ENCODE results near the gene EPB41.
"Not testable (repeated sequence)": the region's sequence is repeated elsewhere in the genome, so short reads cannot be mapped to it uniquely, and the experiment has no call there.

Gene EPB41

GRCh38 chr1:28927266-28927647, 12.9 kb downstream of the EPB41 start:
- DNase-seq (ENCODE audit: low read depth), result no peak

DNA sequence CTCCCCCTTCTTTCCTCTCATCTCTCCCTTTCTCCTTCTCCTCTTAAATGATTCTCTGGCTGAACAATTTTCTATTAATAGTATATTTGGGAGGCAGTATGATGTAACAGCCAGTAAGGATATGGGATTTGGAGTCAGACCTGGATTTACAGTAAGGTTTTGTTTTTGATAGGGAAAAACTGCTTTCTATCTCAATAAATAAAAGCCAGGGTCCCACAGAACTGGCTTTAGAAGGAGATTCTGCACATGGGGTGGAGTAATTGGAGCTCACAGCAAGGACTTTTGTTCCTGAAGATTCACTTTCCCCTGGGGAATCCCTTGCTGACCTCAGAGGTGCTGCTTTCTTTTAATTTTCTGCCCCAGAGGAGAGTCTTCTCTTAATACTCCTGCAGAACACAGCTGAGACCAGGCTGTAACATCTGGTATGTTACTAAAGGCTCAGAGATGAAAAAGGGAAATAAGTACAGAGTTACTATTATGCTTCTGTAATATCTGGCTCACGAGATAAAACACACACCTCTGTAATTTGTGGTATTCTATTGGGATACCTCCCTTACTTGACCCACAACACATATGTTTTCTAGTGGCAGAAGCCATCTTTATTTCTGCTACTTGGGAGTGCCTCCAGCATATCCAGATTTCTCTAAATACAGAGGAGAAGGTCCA, 13.4 kb downstream of the EPB41 start:
- no peak for DNase-seq (ENCODE audit: low read depth)

DNA sequence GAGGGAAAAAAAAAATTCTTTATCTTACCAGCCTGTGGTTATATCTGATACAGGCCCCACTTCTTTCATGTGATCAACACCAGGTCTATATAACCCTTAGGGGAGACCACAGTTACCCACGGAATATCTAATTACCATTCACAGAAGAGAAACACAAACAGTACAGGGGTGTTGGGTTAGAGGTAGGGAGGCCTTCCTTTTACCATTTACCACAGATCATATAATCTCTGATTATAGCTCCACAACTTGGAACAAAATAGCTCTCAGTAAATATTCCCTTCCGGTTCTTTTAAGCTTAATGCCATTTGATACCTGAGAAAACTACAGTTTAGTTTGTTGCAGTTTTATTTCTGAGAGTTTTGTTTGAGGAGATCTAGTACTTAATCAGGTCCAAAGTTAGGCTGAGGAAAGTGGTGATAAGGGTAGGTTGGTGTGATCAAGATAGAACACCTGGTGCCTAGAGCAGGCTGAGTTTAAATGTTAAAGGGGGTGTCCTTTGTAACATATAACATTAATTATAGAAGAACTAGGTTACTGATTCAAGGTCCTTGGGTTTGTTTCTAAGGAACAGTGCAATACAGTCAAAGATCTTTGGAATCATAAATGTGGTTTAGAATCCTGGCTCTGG, 14.1 kb downstream of the EPB41 start:
- no peak for DNase-seq (ENCODE audit: low read depth)

DNA sequence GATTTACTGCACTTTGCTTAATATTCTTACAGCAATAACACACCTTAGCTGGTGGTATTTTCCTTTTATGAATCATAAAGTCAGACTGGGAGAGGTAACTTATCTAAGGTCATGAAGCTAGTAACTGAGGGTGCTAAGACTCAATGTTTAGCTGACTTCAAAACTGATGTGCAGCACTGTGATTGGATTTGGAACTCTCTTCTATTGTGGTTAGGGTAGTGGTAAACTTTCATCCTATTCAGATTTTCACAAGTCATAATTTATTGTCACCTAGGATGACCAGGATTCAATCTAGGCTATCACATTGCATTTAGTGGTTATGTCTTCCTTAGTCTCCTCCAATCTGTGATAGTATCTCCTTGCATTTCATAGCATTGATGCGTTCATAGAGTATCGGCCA, 18.9 kb downstream of the EPB41 start:
- no peak for DNase-seq (ENCODE audit: low read depth)

GRCh38 chr1:28933918-28934317, 19.5 kb downstream of the EPB41 start:
- DNase-seq (ENCODE audit: low read depth), result no peak

DNA sequence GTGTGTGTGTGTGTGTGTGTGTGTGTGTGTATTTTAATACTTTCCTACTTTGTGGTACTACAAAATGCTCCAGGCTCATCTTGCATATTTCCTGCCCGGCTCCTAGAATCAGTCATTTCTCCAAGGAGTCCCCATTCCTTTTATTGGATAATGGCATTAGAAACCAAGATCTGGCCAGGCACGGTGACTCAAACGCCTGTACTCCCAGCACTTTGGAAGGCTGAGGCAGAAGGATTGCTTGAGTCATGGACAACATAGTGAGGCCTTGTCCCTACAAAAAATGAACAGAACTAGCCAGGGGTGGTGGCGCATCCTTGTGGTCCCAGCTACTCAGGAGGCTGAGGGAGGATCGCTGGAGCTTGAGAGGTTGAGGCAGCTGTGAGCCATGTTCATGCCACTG, 20.3 kb downstream of the EPB41 start:
- DNase-seq (ENCODE audit: low read depth), result no peak

DNA sequence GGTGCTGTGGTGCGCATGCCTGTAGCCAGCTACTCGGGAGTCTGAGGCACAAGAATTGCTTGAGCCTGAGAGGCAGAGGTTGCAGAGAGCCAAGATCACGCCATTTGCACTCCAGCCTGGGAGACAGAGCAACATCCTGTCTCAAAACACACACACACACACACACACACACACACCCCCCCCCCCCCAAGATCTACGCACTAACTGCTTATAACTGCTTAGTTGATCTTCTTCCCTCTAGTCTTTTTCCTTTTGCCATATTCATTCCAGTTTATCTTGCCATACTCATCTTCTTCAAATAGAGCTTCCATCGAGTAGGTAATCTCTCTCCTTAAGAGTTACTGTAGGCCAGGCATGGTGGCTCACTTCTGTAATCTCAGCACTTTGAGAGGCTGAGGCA, 20.9 kb downstream of the EPB41 start:
- DNase-seq (ENCODE audit: low read depth), result no peak

DNA sequence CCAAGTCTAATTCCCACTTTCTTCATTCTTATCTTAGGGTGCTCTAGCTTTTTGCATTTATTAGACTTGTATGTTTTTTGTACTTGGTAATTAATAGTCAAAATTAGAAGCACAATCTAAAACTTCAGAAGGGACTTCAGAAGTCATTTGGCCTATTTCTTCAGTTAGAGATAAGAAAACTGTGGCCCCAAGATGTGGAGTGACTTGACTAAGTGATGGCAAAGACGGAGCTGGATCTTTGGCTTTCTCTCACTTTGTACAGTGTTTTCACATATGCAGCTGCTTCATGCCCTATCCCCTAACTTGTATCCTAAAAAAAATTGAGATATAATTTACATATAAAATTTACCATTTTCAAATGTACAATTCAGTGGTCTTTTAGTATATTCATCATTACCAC, 21.7 kb downstream of the EPB41 start:
- no peak for DNase-seq (ENCODE audit: low read depth)

DNA sequence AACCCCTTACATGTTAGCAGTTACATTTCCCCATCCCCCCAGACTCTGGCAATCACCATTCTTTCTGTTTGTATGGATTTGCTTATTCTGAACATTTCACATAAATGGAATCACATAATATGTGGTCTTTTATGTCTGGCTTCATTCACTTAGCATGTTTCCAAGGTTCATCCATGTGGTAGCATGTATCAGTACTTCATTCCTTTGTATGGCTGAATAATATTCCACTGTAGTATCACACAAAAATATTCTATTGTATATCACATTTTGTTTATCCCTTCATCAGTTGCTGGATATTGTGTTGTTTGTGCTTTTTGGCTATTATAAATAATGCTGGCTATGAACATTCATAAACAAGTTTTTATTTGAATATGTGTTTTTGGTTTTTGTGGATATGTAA, 22.2 kb downstream of the EPB41 start:
- no peak for DNase-seq (ENCODE audit: low read depth)

GRCh38 chr1:28943581-28943980, 29.2 kb downstream of the EPB41 start:
- not testable (repeated sequence) for DNase-seq (ENCODE audit: low read depth)

GRCh38 chr1:28950006-28950405, 35.6 kb downstream of the EPB41 start:
- DNase-seq (ENCODE audit: low read depth), result no peak

DNA sequence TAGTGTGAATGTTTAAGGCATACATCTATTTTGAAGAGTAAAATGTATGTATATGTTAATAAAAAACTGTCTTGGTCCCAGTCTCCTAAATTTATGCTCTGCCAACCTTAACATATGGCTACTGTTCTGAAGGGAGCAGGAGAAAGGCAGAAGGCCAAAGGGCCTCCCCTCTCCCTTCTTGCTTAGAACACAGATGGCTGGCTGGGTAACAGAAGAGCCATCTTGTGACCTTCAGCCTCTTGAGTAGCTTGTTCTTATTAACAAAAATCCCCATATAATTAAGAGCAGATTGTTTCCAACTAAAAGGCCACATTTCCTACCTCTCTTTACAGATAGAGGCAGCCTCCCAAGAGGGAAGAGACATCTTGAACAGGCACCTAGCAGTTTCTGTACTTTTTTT, 36.1 kb downstream of the EPB41 start:
- no peak for DNase-seq (ENCODE audit: low read depth)

DNA sequence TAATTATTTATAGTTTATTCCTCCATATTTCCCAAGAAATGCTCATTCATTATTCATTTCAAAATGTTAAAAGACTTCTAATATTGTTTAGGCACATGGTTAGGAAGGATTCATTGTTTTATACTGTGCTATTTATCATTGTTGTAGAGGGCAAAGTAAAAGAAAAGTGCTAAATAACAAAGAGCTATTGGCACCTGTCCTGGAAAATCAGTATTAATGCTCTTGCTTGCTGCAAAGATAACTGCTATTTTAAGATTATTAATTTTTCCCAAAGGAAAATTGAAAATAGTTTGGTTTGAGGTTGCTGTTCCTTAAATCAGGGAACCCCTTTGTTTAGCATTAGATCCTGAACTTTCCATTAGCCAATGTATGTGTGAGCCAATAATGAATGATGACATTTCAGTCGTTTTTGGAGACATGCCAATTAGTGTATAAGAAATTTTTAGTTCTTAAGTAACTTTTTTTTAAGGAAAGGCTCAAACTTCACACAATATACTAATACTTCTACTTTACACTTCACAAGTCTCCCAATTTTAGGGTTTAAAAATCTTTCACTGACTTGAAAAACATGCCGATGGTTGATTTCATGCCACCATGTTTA, 39.9 kb downstream of the EPB41 start:
- DNase-seq (ENCODE audit: low read depth), result no peak

DNA sequence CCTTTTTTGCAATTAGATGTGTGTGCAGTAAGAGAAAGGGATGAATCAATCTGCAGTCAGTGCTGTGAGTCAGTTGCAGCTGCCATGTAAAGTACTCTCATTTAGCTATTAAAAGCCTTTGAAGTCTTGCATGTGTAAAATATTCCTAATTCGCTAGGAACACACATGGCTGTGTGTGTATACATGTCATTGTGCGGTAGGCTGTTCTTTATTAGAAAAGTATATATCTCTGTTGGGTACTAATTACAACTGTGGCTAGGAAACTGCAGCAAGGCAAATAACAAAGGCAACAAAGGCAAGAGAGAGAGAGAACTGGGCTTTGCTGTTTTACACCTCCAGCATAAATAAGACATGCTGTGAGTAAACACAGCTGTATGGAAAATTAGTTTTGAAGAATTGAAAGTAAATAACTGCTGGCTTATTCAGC, 41.7 kb downstream of the EPB41 start:
- DNase-seq (ENCODE audit: low read depth), result no peak

GRCh38 chr1:28962114-28962831, 47.9 kb downstream of the EPB41 start:
- DNase-seq (ENCODE audit: low read depth), result not testable (repeated sequence)

- no peak for DNase-seq (ENCODE audit: low read depth)
These were observed 51.0 kb downstream of the EPB41 start for GRCh38 chr1:28965271-28965870.

GRCh38 chr1:28966617-28967016, 52.2 kb downstream of the EPB41 start:
- DNase-seq (ENCODE audit: low read depth), result no peak

DNA sequence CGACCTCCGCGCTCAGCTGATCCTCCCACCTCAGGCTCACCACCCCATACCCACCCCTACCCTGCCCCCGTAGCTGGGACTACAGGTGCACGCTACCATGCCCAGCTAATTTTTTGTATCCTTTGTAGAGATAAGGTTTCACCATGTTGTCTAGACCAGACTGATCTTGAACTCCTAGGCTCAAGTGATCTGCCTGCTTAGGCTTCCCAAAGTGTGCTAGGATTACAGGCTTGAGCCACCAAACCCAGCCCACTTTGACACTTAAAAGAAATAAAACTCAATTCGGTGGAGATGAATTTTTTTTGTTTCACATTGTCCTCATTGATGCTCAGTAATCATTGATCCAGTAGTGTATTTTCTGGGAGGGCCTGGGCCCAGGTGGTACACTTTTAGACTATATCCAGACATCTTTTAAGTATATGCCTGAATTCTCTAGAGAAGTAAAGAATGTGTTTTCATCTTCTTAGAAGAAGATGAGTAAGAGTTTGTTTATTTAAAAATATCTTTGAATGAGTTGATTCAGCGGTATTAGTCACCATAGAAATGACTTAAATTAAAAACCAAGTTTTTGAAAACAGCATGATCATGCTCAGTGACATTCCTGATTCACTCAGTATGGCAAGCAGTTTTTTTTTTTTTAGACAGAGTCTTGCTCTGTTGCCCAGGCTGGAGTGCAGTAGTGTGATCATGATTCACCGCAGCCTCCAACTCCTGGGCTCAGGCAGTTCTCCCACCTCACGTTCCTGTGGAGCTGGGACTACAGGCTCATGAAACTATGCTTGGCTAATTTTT, 57.8 kb downstream of the EPB41 start:
- DNase-seq (ENCODE audit: low read depth), result no peak

DNA sequence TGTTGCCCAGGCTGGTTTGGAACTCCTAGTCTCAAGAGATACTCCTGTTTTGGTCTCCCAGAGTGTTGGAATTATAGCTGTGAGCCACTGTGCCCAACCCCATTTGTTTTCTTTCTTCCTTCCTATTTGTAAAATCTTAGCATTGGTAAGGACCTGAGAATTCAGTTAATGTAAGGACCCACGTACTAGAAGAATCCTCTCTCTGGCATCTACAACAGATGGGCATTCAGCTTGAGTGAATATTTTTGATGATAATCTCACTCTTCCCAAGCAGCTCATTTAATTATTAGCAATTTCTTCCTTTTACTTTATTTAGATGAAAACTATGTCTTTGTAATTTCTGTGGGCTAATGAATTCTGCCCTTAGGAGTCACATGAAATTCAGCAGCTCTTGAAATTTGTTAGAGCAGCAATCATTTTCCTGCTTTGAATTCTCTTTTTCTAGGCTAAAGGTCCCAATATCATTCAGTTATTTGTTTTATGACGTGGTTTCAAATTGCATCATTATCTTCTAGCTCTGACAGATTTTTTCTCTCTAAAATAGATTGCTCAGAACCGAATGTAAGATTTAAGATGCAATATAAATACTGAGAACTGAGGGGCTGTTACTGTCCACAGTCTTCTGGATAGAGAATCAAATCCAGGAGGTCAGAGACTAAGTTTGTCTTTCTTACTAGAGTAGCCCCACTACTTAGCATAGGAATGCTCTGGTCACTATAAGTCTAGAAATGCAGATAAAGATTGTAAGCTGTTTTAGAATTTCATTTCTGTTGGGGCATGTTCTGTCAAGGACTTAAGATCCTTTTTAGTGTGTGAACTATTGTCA, 59.4 kb downstream of the EPB41 start:
- no peak for DNase-seq (ENCODE audit: low read depth)

DNA sequence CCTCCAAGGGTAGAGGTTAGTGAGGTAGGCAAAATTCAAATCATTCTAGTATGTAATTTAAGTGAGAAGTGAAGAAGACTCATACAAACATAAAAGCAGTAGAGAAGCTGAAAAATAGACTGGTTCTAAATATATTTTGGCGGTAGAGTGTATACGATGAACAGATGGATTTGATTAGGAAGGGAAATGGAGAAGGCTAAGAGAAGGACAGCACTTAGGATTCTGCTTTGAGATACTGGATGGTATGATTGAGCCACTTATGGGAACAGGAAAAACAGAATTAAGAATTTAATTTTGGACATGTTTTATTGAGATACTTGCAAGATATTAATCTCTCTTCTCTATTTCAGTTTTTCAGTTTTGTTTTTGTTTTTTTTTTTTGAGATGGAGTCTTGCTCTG, 60.1 kb downstream of the EPB41 start:
- DNase-seq (ENCODE audit: low read depth), result no peak

GRCh38 chr1:28976248-28976647, 61.9 kb downstream of the EPB41 start:
- DNase-seq (ENCODE audit: low read depth), result no peak

All from stimulated activated CD8-positive, alpha-beta memory T cell treated with anti-CD3 and anti-CD28 coated beads, Interleukin-4, amount 100 ng/mL, for 24 hours (primary cell).